Measurements from ENCODE around the gene TGFBR1.

Gene TGFBR1

GRCh38 chr9:99172124-99173091 lies 67.5 kb downstream of the TGFBR1 start:
- H3K4me1 Mint-ChIP-seq (ENCODE audit: low read depth): peaks cover 26% of the 10 kb centered on the region
- H3K27ac Mint-ChIP-seq: no peak overlapping the region
- H3K36me3 Mint-ChIP-seq (ENCODE audit: low read depth): no peaks in the 10 kb centered on the region
- peaks cover 5% of the 10 kb centered on the region for H3K27me3 Mint-ChIP-seq
- no peak overlapping the region for H3K4me3 Mint-ChIP-seq
- H3K9me3 Mint-ChIP-seq: no peaks in the 10 kb centered on the region

DNA sequence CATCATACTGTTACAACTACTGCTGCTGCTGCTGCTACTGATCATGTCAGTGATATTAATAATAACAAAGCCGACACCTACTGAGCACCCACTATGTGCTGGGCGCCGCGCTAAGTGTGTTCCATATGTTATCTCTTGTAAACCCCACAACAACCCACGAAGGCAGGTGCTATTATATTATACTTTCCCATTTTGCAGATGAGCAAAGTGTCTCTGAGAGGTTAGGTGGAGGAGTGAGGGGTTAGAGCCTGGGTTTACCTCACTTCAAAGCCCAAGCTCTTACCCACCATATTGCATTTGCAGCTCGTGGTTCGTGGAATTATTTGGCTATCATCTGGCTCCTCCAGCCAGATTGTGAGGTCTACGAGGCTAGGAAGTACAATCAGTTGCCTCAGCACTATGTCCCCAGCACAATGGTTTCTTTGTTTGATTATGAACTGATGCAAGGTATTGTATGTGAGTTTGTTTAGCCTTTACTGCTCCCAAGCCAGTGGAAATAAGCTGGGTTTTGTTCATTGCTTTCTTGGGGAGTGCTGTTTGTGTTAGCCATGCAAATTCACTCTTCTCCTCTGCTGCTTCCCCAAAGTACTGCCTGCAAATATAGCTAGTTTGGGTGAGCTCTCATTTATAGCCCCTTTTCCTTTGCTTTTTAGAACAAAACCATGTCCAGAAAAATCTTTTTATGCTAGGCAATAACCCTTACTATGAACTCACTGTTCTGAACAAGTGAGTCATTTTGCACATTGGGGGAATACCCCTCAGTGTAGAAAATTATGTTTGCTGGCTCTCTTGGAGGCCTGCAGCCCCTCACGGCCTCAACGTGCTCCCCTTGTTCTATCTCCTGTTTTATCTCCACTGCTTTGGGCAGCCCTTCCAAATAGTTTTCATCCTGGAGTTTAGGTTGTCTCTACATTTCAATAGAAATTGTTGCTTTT lies 68.9 kb downstream of the TGFBR1 start:
- H3K4me3 Mint-ChIP-seq: no peak overlapping the region
- no peaks in the 10 kb centered on the region for H3K36me3 Mint-ChIP-seq (ENCODE audit: low read depth)
- no peaks in the 10 kb centered on the region for H3K9me3 Mint-ChIP-seq
- H3K27ac Mint-ChIP-seq: no peak overlapping the region
- peaks cover 16% of the 10 kb centered on the region for H3K4me1 Mint-ChIP-seq (ENCODE audit: low read depth)
- H3K27me3 Mint-ChIP-seq: peaks cover 5% of the 10 kb centered on the region

GRCh38 chr9:99176527-99177013 lies 71.7 kb downstream of the TGFBR1 start:
- peaks cover 5% of the 10 kb centered on the region for H3K27me3 Mint-ChIP-seq
- no peak overlapping the region for H3K27ac Mint-ChIP-seq
- H3K4me3 Mint-ChIP-seq: no peak overlapping the region
- H3K9me3 Mint-ChIP-seq: no peaks in the 10 kb centered on the region
- peaks cover 43% of the 10 kb centered on the region for H3K4me1 Mint-ChIP-seq (ENCODE audit: low read depth)
- H3K36me3 Mint-ChIP-seq (ENCODE audit: low read depth): no peaks in the 10 kb centered on the region

GRCh38 chr9:99177576-99178366 lies 72.9 kb downstream of the TGFBR1 start:
- H3K9me3 Mint-ChIP-seq: no peaks in the 10 kb centered on the region
- no peak overlapping the region for H3K27ac Mint-ChIP-seq
- H3K36me3 Mint-ChIP-seq (ENCODE audit: low read depth): no peaks in the 10 kb centered on the region
- no peak overlapping the region for H3K4me3 Mint-ChIP-seq
- H3K4me1 Mint-ChIP-seq (ENCODE audit: low read depth): peaks cover 55% of the 10 kb centered on the region
- H3K27me3 Mint-ChIP-seq: no peaks in the 10 kb centered on the region

DNA sequence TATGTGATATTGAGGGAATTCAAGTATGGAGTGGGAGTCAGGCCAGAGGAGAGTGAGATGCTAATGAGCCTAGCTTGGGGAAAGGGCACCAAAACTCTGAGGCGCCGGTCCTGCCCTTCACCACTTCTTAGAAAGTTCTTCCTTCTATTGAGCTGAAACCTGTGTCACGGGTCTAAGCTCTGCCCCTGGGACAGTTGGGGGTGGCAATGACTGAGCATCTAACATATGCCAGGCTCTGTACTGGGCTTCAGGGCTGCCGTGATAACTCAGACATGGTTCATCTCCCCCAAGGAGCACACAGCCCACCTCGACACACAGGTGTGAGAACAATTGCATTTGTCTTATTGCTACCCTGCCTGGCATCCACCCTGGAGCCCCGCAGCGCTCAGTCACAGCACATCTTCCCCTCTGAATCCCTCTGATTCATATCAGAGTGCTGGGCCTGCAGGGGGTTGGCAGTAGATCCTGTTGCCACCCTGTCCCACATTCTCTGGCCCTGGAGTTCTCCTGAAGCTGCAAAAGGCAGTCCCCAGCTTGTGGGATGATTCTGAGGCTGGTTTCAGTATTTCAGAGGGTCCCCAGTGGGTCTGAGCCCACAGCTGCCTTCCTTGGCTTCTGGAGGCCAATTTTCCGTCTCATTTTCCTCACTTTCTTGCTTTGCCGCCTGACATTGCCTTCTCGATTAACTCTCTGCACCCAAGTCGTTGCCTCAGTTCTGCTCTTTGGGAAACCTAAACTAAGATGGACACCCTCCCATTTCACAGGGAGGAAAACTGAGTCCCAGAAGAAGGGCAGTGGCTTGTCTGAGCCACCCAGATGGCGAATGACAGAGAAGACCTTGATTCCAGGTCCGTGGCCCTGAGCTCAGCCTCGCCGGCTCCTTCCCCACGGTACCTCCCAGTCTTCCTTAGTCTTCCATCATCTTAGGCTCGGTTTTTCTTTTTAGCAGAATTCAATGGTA lies 74.3 kb downstream of the TGFBR1 start:
- Mint-ChIP-seq H3K9me3 (no peaks in the 10 kb centered on the region), H3K27ac (no peak overlapping the region), H3K27me3 (no peaks in the 10 kb centered on the region), H3K4me3 (no peak overlapping the region), H3K36me3 (ENCODE audit: low read depth) (no peaks in the 10 kb centered on the region), H3K4me1 (ENCODE audit: low read depth) (peaks cover 64% of the 10 kb centered on the region)

GRCh38 chr9:99180199-99180598 lies 75.3 kb downstream of the TGFBR1 start:
- peaks cover 71% of the 10 kb centered on the region for H3K4me1 Mint-ChIP-seq (ENCODE audit: low read depth)
- H3K27me3 Mint-ChIP-seq: no peaks in the 10 kb centered on the region
- peak overlapping the region; percentile 90 for H3K27ac Mint-ChIP-seq
- H3K4me3 Mint-ChIP-seq: no peak overlapping the region
- H3K36me3 Mint-ChIP-seq (ENCODE audit: low read depth): no peaks in the 10 kb centered on the region
- H3K9me3 Mint-ChIP-seq: no peaks in the 10 kb centered on the region

- Mint-ChIP-seq H3K27me3 (no peaks in the 10 kb centered on the region), H3K9me3 (no peaks in the 10 kb centered on the region), H3K4me1 (ENCODE audit: low read depth) (peaks cover 75% of the 10 kb centered on the region), H3K27ac (peak overlapping the region; percentile 90), H3K4me3 (peak overlapping the region; percentile 67), H3K36me3 (ENCODE audit: low read depth) (no peaks in the 10 kb centered on the region)
These were observed 75.7 kb downstream of the TGFBR1 start for GRCh38 chr9:99180662-99181061.

DNA sequence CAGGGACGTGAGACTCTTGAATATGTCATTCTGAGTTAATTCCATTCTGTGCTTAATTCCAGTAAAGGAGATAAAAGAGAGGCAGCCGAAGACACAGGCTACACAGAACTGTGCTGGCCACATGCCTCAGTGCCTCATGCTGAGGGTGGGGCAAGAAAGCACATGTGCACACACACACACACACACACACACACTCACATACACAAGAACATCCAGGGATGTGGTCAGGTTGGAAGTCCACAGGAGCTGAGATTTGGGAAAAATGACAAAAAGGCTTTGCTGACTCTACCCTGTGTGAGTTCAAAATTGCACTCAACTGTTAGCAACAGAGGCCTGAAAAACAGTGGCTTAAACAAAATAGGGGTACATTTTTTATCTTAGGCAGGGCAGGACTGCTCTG lies 76.3 kb downstream of the TGFBR1 start:
- Mint-ChIP-seq H3K4me1 (ENCODE audit: low read depth) (peaks cover 75% of the 10 kb centered on the region), H3K27ac (peak overlapping the region; percentile 90), H3K4me3 (peak overlapping the region; percentile 67), H3K27me3 (no peaks in the 10 kb centered on the region), H3K36me3 (ENCODE audit: low read depth) (no peaks in the 10 kb centered on the region), H3K9me3 (no peaks in the 10 kb centered on the region)

DNA sequence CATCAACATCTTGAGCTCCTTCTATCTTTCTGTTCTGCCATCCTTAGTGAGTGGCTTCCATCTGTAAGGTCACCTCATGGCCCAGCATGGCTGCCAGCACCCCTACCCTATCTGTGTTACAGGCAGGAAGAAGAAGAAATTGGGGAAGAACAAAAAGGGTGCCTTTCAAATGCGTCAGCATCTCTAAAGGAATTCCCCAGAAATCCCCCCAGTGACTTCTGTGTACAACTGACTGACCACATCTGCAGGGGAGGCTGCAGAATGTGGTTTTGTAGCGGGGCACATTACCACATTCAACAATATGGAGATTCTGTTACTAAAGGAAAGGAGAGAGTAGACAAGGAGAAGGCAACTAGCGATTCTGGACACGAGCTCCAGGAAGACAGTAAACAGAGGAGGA lies 76.7 kb downstream of the TGFBR1 start:
- Mint-ChIP-seq H3K27ac (peak overlapping the region; percentile 90), H3K4me1 (ENCODE audit: low read depth) (peaks cover 75% of the 10 kb centered on the region), H3K27me3 (no peaks in the 10 kb centered on the region), H3K9me3 (no peaks in the 10 kb centered on the region), H3K36me3 (ENCODE audit: low read depth) (no peaks in the 10 kb centered on the region), H3K4me3 (peak overlapping the region; percentile 67)

DNA sequence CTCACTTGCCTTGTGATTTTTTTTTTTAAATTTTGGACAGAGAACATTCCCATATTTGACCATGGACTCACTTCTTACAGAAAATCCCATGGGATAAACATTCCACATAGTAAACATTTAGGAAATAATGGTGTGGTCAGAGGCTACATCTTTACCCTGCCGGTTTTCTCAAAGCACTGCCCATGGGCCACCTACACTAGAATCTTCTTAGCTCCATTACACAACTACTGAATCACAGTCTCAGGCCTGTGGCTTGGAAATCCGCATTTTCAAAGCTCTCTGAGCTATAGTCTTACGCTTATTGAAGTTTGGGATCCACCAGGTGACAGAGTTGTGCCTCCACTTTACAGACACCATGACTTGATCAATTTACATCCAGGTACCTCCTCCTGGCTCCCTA lies 77.4 kb downstream of the TGFBR1 start:
- H3K36me3 Mint-ChIP-seq (ENCODE audit: low read depth): no peaks in the 10 kb centered on the region
- H3K4me1 Mint-ChIP-seq (ENCODE audit: low read depth): peaks cover 75% of the 10 kb centered on the region
- H3K27me3 Mint-ChIP-seq: no peaks in the 10 kb centered on the region
- no peaks in the 10 kb centered on the region for H3K9me3 Mint-ChIP-seq
- no peak overlapping the region for H3K27ac Mint-ChIP-seq
- peak overlapping the region; percentile 5 for H3K4me3 Mint-ChIP-seq

- no peak overlapping the region for H3K4me3 Mint-ChIP-seq
- peaks cover 77% of the 10 kb centered on the region for H3K4me1 Mint-ChIP-seq (ENCODE audit: low read depth)
- H3K27me3 Mint-ChIP-seq: no peaks in the 10 kb centered on the region
- no peaks in the 10 kb centered on the region for H3K36me3 Mint-ChIP-seq (ENCODE audit: low read depth)
- no peaks in the 10 kb centered on the region for H3K9me3 Mint-ChIP-seq
- peak overlapping the region; percentile 39 for H3K27ac Mint-ChIP-seq
These were observed 78.7 kb downstream of the TGFBR1 start for GRCh38 chr9:99183616-99184015.

- Mint-ChIP-seq H3K36me3 (ENCODE audit: low read depth) (no peaks in the 10 kb centered on the region), H3K27me3 (no peaks in the 10 kb centered on the region), H3K27ac (peak overlapping the region; percentile 89), H3K9me3 (no peaks in the 10 kb centered on the region), H3K4me3 (peak overlapping the region; percentile 31), H3K4me1 (ENCODE audit: low read depth) (peaks cover 72% of the 10 kb centered on the region)
These were observed 79.2 kb downstream of the TGFBR1 start for GRCh38 chr9:99184110-99184474.

DNA sequence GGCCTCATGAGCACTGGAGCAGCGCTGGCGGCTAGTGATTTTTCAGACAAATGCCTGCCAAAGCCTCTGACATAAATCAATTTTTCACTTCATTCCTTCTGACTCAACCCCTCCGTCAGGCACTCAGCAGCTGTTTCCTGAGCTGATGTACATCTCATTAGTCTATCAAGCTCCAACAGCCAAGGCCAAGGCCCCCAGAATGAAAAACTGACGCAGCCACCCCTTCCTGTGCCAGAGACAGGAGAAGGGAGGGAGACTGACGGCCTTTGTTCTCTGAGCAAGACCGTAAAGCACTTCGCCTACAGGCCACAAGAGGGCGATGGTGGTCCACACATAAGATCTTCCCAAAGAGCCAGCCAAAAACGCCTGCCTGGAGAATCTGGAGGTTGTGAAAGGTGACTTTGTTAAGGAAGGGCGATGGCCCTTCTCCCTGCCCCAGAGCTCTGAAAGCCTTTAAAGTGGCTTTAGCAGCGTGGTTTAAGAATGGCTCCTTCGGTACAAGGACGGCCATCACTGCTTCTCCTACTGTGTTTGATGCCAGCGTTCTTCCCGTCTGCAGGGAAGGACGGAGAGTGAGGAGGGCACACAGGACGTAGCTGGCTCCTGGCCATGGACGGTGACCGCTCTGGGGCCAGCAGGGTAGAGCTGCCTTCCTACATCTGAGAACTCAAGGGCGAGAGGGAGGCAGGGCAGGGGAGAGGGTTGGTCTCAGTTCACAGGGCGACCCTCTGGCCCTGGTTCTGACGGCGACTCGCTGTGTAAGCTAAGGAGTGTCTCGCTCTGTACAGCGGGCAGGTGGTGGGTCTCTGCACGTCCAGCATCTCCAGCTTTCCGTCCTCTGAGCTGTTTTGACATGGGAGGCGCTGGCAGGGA lies 79.8 kb downstream of the TGFBR1 start:
- Mint-ChIP-seq H3K4me3 (peak overlapping the region; percentile 31), H3K4me1 (ENCODE audit: low read depth) (peaks cover 66% of the 10 kb centered on the region)

More for the DNA sequence above, 79.8 kb downstream of the TGFBR1 start:
- Mint-ChIP-seq H3K9me3 (no peaks in the 10 kb centered on the region), H3K36me3 (ENCODE audit: low read depth) (no peaks in the 10 kb centered on the region), H3K27ac (peak overlapping the region; percentile 89), H3K27me3 (no peaks in the 10 kb centered on the region)

Data from stimulated activated naive CD8-positive, alpha-beta T cell treated with anti-CD3 and anti-CD28 coated beads, Interleukin-15, Interleukin-2, amounts not matched to agents 100 ng/mL and 50 ng/mL, for 24 hours (primary cell).